ENCODE data around the gene DPY19L2.
"Not testable (repeated sequence)": the region's sequence is repeated elsewhere in the genome, so short reads cannot be mapped to it uniquely, and the experiment has no call there.

Gene DPY19L2

GRCh38 chr12:63658501-63658900, 9.8 kb downstream of the DPY19L2 start:
- DNase-seq (ENCODE audit: low spot score): not testable (repeated sequence)

- not testable (repeated sequence) for DNase-seq (ENCODE audit: low spot score)
These were observed 11.9 kb downstream of the DPY19L2 start for GRCh38 chr12:63656407-63656806.

- DNase-seq (ENCODE audit: low spot score): not testable (repeated sequence)
These were observed 12.6 kb downstream of the DPY19L2 start for GRCh38 chr12:63655543-63656257.

- not testable (repeated sequence) for DNase-seq (ENCODE audit: low spot score)
These were observed 13.8 kb downstream of the DPY19L2 start for GRCh38 chr12:63654481-63654880.

- DNase-seq (ENCODE audit: low spot score): not testable (repeated sequence)
These were observed 18.8 kb downstream of the DPY19L2 start for GRCh38 chr12:63649517-63649916.

GRCh38 chr12:63643381-63644140, 24.7 kb downstream of the DPY19L2 start:
- DNase-seq (ENCODE audit: low spot score): not testable (repeated sequence)

GRCh38 chr12:63624258-63624657, 44.0 kb downstream of the DPY19L2 start:
- DNase-seq (ENCODE audit: low spot score): not testable (repeated sequence)

- DNase-seq (ENCODE audit: low spot score): not testable (repeated sequence)
These were observed 52.7 kb downstream of the DPY19L2 start for GRCh38 chr12:63615544-63615943.

GRCh38 chr12:63611285-63611684, 57.0 kb downstream of the DPY19L2 start:
- DNase-seq (ENCODE audit: low spot score): not testable (repeated sequence)

- DNase-seq (ENCODE audit: low spot score): not testable (repeated sequence)
These were observed 59.0 kb downstream of the DPY19L2 start for GRCh38 chr12:63609281-63609680.

- DNase-seq (ENCODE audit: low spot score): not testable (repeated sequence)
These were observed 63.3 kb downstream of the DPY19L2 start for GRCh38 chr12:63604985-63605384.

GRCh38 chr12:63594828-63595227, 73.5 kb downstream of the DPY19L2 start:
- DNase-seq (ENCODE audit: low spot score): not testable (repeated sequence)

GRCh38 chr12:63584426-63584825, 83.9 kb downstream of the DPY19L2 start:
- not testable (repeated sequence) for DNase-seq (ENCODE audit: low spot score)

GRCh38 chr12:63583289-63583688, 85.0 kb downstream of the DPY19L2 start:
- DNase-seq (ENCODE audit: low spot score): not testable (repeated sequence)

- DNase-seq (ENCODE audit: low spot score): not testable (repeated sequence)
These were observed 90.7 kb downstream of the DPY19L2 start for GRCh38 chr12:63577631-63578030.

GRCh38 chr12:63572038-63572437, 96.3 kb downstream of the DPY19L2 start:
- DNase-seq (ENCODE audit: low spot score): not testable (repeated sequence)

GRCh38 chr12:63558445-63558844, 109.8 kb downstream of the DPY19L2 start:
- not testable (repeated sequence) for DNase-seq (ENCODE audit: low spot score)

GRCh38 chr12:63551397-63551796, 116.9 kb downstream of the DPY19L2 start:
- DNase-seq (ENCODE audit: low spot score): not testable (repeated sequence)

- DNase-seq (ENCODE audit: low spot score): not testable (repeated sequence)
These were observed 119.3 kb downstream of the DPY19L2 start for GRCh38 chr12:63549034-63549433.

- not testable (repeated sequence) for DNase-seq (ENCODE audit: low spot score)
These were observed 122.9 kb downstream of the DPY19L2 start for GRCh38 chr12:63545298-63545916.

- not testable (repeated sequence) for DNase-seq (ENCODE audit: low spot score)
These were observed 129.6 kb downstream of the DPY19L2 start for GRCh38 chr12:63538656-63539055.

- not testable (repeated sequence) for DNase-seq (ENCODE audit: low spot score)
These were observed 130.5 kb downstream of the DPY19L2 start for GRCh38 chr12:63537838-63538237.
